ENCODE data around the gene CCDC57. TPM values are rescaled to one million over a fixed set of nuclear protein-coding genes. Genes with fewer than 3 reads are reported as not detected.
A peak's percentile ranks its signal among the peaks of the same experiment; 100 is the strongest.

The CCDC57 gene
- total and polyA plus RNA-seq, 8 donors, result 19.6 to 176 (median 25.4) TPM

DNA sequence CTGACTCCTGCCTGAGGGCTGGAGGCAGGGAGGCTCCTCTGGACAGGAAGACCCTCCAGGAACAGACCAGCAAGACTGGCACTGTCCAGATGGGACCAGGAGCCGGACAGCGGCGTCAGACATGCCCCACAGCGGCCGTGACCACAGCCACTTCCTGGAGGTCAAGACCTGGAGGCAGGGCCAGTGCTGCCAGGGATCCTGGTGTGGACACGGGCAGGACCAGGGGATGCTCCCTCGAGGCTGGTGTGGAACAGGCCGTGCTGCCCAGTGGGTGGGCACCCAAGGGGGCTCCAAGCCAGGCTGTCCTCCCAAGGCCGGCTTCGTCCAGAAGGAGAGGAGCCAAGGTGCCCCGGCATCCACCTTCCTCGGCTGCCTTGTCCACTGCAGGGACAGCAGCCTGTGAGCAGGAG, 4.5 kb upstream of the CCDC57 start:
- intact Hi-C loops (cut with DNase I), result no loop called here
- TF ChIP-seq, protein P1, sequence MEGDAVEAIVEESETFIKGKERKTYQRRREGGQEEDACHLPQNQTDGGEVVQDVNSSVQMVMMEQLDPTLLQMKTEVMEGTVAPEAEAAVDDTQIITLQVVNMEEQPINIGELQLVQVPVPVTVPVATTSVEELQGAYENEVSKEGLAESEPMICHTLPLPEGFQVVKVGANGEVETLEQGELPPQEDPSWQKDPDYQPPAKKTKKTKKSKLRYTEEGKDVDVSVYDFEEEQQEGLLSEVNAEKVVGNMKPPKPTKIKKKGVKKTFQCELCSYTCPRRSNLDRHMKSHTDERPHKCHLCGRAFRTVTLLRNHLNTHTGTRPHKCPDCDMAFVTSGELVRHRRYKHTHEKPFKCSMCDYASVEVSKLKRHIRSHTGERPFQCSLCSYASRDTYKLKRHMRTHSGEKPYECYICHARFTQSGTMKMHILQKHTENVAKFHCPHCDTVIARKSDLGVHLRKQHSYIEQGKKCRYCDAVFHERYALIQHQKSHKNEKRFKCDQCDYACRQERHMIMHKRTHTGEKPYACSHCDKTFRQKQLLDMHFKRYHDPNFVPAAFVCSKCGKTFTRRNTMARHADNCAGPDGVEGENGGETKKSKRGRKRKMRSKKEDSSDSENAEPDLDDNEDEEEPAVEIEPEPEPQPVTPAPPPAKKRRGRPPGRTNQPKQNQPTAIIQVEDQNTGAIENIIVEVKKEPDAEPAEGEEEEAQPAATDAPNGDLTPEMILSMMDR (IDR thresholded peaks at IDR 0.05), result no peak
- Histone ChIP-seq H3K4me3 (no peak overlapping the region), H3K36me3 (no peaks in the 10 kb centered on the region), H3K27me3 (no peaks in the 10 kb centered on the region), H3K4me1 (peaks cover 11 to 19% (median 13%) of the 10 kb centered on the region in 3 donors), H3K27ac (peak overlapping the region; percentile 40 to 84 (median 82)), H3K9me3 (no peaks in the 10 kb centered on the region)
- ATAC-seq, result peak in 2 of 4 donors; percentile 4 to 17
- FAIRE-seq, result no peak
- WGBS, 2 donors, result 87 to 89% methylated on average over 12 of the region's 12 CpGs
- peak in 5 of 6 donors; percentile 32 to 88 (median 58) for DNase-seq

DNA sequence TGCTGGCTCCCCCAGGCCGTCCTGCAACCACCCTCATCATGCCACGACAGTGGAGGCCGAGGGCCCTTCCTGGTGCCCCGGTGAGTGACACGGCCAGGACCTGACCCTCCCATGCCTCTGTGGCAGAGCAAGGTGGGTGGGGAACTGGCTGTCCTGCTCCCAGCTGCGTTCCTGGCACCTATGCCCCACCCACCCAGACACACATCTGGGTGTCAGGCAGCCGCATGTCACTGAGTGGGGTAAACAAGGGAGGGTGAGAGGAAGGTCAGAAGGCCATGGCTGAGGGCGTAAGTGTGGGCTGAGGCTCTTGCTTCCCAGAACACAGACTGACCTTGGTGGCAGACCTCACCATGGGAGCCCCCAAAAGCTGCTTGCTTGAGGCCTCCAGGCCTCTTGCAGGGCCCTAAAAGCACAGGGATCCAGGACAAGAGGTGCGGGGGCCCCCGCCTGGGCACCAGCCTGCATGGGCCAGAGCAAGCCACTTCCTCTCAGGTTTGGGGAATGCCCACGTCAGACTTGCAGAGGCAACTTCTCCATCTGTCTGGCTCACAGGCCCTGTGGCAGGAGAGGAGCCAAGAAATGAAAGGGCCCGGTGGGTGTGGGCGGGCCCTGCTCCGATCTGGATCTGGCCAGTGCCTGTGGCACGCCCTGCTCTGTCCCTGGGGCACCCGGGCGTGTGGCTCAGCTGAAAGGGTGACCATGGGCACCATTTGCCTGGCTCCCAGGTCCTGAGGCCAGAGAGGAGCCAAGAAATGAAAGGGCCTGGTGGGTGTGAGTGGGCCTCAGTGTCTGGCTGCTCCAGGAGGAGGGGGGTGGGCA, 3.9 kb upstream of the CCDC57 start:
- Histone ChIP-seq H3K4me1 (peaks cover 11 to 24% (median 13%) of the 10 kb centered on the region in 3 donors), H3K27me3 (no peaks in the 10 kb centered on the region), H3K4me3 (no peak overlapping the region), H3K36me3 (no peaks in the 10 kb centered on the region), H3K9me3 (no peaks in the 10 kb centered on the region), H3K27ac (peak overlapping the region; percentile 40 to 84 (median 82))
- DNase-seq, result peak; percentile 82 to 94 (median 87)
- 33 to 34% methylated on average over 17 of the region's 17 CpGs for WGBS, 2 donors
- intact Hi-C loops (cut with DNase I), result no loop called here
- FAIRE-seq, result no peak
- TF ChIP-seq, protein P1 (IDR thresholded peaks at IDR 0.05), result no peak
- ATAC-seq, result peak; percentile 53 to 85 (median 82)

DNA sequence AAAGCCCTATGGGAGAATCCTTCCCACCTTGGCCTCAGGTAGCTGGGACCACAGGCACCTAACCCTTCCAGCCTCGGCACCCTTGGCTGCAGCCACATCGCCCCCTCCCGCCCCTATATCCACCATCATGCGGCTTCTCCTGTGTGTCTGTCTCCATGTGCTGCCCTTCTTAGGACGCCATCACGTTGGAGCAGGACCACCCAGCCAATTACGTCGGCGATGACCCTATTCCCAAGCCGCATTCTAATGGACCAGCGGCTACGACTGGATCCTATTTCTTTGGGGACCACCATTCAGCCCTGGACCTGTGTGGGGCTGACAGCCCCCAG, 3.3 kb upstream of the CCDC57 start:
- WGBS, 2 donors, result 91 to 92% methylated on average over 12 of the region's 12 CpGs
- FAIRE-seq, result no peak
- H3K4me1 ChIP-seq, result peaks cover 11 to 26% (median 13%) of the 10 kb centered on the region in 3 donors

DNA sequence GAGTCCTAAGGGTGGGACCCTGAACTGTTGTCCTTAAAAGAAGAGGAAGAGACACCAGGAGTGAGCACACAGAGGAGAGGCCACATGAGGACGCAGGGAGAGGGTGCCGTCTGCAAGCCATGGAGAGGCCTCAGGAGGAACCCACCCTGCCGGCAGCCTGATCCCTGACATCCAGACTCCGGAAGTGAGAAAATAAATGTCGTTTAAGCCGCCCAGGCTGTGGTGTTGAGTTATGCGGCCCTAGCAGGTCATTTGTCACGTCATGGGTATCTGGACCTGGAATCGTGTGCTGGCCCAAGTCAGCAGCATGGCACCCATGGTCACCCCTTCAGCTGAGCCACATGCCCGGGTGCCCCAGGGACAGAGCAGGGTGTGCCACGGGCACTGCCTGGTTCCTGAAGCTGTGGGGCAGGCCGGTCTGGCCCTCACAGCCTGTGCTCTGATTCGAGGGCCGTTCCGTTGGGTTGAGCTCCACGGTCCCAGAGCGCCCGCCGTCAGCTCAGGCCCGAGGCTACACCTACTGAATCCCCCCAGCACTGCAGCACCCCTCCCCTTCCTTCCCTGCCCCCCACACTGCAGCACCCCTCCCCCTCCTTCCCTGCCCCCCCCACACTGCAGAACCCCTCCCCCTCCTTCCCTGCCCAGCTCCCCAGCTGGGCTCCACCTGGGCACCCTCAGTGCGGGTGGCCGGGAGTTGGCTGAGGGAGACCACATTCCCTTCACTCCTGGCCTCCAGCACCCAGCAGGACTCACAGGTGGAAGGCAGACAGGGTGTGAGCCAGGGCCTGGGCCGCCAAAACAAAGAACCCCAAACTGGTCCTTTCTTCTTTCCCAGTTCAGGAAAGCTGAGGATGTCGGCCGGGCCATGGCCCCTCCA, 2.7 kb upstream of the CCDC57 start:
- DNase-seq (peak in 3 of 6 donors; percentile 29 to 74 (median 57)), ATAC-seq (no peak), FAIRE-seq (no peak)
- H3K9me3 ChIP-seq, result no peaks in the 10 kb centered on the region
- TF ChIP-seq, protein P1 (IDR thresholded peaks at IDR 0.05), result no peak
- no peaks in the 10 kb centered on the region for H3K36me3 ChIP-seq
- peak overlapping the region in 2 of 4 donors; percentile 82 to 84 for H3K27ac ChIP-seq
- no peak overlapping the region for H3K4me3 ChIP-seq
- intact Hi-C loops (cut with DNase I), result no loop called here
- WGBS, 2 donors, result 76 to 77% methylated on average over 23 to 25 of the region's 25 CpGs
- no peaks in the 10 kb centered on the region for H3K27me3 ChIP-seq
- H3K4me1 ChIP-seq, result peaks cover 11 to 26% (median 13%) of the 10 kb centered on the region in 3 donors

More for the DNA sequence above, 3.3 kb upstream of the CCDC57 start:
- Histone ChIP-seq H3K36me3 (no peaks in the 10 kb centered on the region), H3K4me3 (no peak overlapping the region), H3K27me3 (no peaks in the 10 kb centered on the region), H3K27ac (peak overlapping the region; percentile 40 to 84 (median 82)), H3K9me3 (no peaks in the 10 kb centered on the region)
- TF ChIP-seq, protein P1 (IDR thresholded peaks at IDR 0.05), result no peak
- DNase-seq (peak in 1 of 6 donors; percentile 61), ATAC-seq (no peak)
- intact Hi-C loops (cut with DNase I), result no loop called here
